Activated T-helper 1 cell treated with anti-CD3 and anti-CD28 coated beads, Interleukin-2, amount 50 U/mL, for 16 hours (primary cell): Measurements from ENCODE around the gene B4GALNT1.
"Not testable (repeated sequence)": the region's sequence is repeated elsewhere in the genome, so short reads cannot be mapped to it uniquely, and the experiment has no call there.

ENCODE experiments used
- DNase-seq, 2 donors: peaks; one replicate each; pipeline ENCODE4 v3.0.0-alpha.2; 2020; ENCODE audit warnings: low read depth in 1 of 2, low spot score in 1 of 2

Gene B4GALNT1

GRCh38 chr12:57638096-57638495 is 5.1 kb upstream of the B4GALNT1 start:
- DNase-seq = no peak

GRCh38 chr12:57637364-57637763 is 4.4 kb upstream of the B4GALNT1 start:
- DNase-seq = no peak

GRCh38 chr12:57636731-57637130 is 3.7 kb upstream of the B4GALNT1 start:
- not testable (repeated sequence) for DNase-seq

GRCh38 chr12:57632073-57632957 is 686 bp downstream of the B4GALNT1 start:
- no peak for DNase-seq

DNA sequence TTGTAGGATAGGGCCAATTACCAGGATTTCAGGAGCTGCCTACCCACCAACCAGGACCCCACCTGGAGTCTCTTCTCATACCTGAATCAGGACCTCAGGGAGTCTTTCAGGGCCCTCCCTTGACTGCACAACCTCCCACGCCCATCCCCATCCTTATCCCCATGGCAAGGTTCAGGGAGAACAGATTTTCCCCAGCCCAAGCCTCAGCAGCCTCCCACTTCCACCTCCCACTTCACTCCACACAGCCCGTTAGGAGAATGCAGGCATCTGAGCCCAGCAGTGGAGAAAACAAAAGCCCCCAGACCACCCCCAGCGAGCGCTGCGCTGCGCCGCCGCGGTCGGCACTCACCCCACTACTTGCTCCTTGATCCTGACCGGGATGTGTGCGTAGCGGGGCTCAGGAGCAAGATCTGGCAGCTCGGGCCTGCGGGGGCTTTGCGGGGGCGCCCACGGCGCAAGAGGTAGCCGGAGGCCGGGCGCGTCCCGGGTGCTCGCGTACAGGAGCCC is 1.4 kb downstream of the B4GALNT1 start:
- no peak for DNase-seq

DNA sequence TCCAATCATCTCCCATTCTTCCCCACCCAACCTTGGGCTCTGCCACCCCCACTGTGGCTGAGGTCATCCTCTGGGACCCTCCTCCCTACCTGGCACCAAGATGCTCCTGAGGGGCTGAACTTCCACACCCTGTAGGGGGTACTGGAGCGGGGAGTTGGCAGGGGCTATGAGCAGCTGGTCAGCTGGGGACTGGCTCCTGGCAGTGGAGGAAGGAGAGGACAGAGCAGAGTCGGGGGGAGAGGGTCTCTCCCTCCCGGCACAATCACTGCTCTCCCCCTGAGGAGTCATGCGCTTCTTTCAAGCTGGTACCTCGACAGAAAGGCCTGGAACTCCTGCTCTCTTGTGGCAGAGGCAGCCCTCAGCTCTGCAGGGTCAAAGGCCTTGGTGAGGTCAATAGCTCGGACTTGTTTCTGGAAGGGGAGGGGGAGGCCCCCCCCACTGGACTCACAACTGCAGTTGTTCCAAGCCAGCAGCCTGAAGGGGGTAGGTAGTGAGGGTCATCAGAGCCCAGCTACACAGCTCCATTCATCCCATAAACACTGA is 2.0 kb downstream of the B4GALNT1 start:
- DNase-seq = no peak

DNA sequence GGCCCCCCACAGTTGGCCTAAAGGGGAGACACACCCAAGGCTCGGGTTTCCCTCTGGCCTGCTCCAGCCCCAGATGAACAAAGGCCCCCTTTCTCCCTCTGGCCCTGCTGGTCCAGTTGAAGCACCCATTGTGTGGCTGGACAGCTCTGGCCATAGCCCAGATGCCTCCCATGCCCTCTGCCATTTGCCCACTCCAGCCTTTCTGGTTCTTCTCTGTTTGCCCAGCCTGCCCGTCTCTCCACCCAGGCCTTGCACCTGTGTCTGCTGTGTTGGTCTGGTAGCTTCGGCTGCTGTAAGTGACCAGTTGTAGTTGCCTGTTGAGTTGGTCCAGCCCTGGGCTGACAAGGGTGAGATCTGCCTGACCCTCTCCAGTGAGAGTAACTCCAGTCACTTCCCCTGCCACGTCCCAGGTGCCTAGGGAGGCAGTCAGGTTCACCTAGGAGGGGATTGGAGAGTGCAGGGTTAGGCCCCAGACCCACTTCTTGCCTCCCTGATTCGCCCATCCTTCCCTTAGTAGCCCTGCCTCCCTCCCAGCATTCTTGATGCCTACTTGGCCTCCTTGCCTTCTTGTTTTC is 3.0 kb downstream of the B4GALNT1 start:
- DNase-seq = no peak

DNA sequence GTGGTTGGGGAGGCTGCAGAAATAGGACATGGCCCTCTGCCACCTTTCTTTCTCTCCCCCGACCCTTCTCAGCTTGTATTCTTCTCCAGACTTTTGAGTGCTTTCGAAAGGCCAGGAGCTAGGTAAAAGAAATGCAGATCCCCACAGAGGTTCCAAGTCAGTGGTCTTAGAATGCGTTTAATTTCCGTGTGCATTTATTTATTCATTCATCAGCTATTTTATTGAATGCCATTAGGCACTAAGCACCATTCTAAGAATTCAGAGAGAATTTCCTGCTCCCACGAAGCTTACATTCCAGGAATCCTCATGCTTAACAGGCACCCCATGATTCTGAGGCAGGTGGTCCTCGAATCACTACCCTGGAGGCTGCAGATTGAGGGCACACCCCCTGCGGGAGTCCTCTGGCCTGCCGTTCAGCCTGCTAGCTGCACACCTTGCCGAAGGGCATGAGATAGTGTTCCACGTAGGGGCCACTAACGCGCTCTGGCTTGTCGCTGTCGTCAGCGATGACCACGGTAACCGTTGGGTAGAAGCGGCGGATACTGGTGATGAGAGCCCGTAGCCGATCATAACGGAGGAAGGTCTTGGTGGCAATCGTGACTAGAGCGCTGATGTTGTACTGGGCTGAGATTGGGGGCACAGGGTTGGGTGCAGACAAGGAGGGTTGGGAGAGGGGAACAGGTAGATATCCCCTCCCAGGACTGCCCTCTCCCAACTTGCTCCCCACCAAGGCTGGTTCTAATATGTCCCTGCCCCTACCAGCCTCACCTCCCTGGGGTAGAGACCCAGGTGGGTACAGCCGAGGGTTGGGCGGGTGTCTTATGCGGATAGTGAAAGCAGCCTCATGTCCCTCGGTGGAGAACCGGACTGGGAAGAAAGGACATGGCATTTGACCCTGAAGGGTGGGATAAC is 4.5 kb downstream of the B4GALNT1 start:
- no peak for DNase-seq

- no peak for DNase-seq
Observed at GRCh38 chr12:57627501-57628279, 5.3 kb downstream of the B4GALNT1 start.

DNA sequence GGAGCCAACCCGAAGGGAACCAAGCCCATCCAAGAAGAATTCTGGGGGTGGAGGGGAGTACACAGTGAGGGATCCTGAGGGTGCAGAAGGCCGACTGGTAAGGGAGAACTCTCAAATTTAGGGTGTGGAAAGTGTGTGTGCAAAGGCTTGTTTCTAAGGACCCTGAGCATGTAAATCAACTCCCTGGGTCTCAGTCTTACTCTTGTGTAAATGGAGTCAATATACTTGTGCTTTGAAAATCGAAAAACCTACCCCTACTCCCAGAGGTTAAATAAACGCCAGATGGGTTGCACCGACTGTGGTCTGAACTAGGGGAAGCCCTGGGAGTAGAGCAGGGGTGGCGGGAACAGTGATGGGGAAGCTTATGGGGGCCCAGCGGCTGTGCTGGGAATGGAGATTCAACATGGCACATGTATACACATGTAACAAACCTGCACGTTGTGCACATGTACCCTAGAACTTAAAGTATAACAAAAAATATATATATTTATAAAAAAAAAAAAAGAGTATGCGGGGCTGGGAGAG is 6.0 kb downstream of the B4GALNT1 start:
- no peak for DNase-seq

GRCh38 chr12:57626111-57626920 is 6.7 kb downstream of the B4GALNT1 start:
- DNase-seq = no peak

DNA sequence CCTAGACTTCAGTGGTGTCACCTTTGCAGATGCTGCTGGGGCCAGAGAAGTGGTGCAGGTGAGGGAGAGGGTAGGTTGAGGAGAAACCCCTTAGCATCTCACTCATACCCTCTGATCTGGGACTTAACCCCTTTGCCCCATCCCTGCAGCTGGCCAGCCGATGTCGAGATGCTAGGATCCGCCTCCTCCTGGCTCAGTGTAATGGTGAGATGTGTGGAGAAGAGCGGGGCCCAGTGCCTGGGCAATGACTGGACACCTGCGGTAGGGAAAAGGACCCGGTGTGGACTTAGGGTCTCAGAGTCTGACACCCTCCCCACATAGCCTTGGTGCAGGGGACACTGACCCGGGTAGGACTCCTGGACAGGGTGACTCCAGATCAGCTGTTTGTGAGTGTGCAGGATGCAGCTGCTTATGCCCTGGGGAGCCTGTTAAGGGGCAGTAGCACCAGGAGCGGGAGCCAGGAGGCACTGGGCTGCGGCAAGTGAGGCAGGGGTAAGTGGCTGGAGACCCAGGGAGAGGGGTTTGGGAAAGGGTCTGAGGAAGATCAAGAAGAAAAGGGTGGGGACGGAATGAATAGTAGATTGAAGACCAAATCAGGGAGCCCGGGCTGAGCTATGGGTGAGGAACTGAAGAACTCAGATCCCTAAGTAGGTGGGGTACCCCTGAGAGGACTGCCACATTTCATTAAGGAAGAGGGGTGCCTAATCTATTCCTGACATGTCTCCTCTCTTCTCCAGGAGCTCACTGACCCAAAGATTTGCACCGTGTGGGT is 7.6 kb downstream of the B4GALNT1 start:
- DNase-seq = no peak

- no peak for DNase-seq
Observed at GRCh38 chr12:57624441-57625220, 8.4 kb downstream of the B4GALNT1 start.

- DNase-seq = no peak
Observed at GRCh38 chr12:57623811-57624390, 9.1 kb downstream of the B4GALNT1 start.

- DNase-seq = no peak
Observed at GRCh38 chr12:57623385-57623784, 9.6 kb downstream of the B4GALNT1 start.

- DNase-seq = no peak
Observed at GRCh38 chr12:57622293-57623245, 10.4 kb downstream of the B4GALNT1 start.
